GM12891 (cell line): ENCODE results near the gene SRPX2.

Source experiments
- PAX5 ChIP-seq: IDR thresholded peaks from 2 replicates; pipeline ENCODE4 v1.6.1; 2011; ENCODE audit warnings: low read length, moderate library complexity, mild to moderate bottlenecking; ENCODE audit not compliant: insufficient read depth, severe bottlenecking
- POLR2A ChIP-seq: IDR thresholded peaks from 2 replicates; pipeline ENCODE4 v1.6.1; 2011; ENCODE audit warnings: low read depth, low read length, control low read depth
- POLR2AphosphoS5 ChIP-seq: IDR thresholded peaks from 2 replicates; pipeline ENCODE4 v1.6.1; 2011; ENCODE audit warnings: low read depth, low read length, control low read depth
- POU2F2 ChIP-seq: IDR thresholded peaks from 2 replicates; pipeline ENCODE4 v1.6.1; 2011; ENCODE audit warnings: low read depth, mild to moderate bottlenecking, control low read depth, low read length, moderate library complexity
- SPI1 ChIP-seq: IDR thresholded peaks from 2 replicates; pipeline ENCODE4 v1.6.1; 2011; ENCODE audit warnings: low read depth, low read length, control low read depth

- TF ChIP-seq POLR2A: no peak
- TF ChIP-seq POLR2AphosphoS5: no peak
- TF ChIP-seq SPI1: no peak
- no peak for TF ChIP-seq POU2F2
- no peak for TF ChIP-seq PAX5
These were observed 21.0 kb upstream of the SRPX2 start for GRCh38 chrX:100623001-100623400.
